ENCODE measurements around the gene CDC73.
"Not testable (repeated sequence)": the region's sequence is repeated elsewhere in the genome, so short reads cannot be mapped to it uniquely, and the experiment has no call there.

CDC73 gene

DNA sequence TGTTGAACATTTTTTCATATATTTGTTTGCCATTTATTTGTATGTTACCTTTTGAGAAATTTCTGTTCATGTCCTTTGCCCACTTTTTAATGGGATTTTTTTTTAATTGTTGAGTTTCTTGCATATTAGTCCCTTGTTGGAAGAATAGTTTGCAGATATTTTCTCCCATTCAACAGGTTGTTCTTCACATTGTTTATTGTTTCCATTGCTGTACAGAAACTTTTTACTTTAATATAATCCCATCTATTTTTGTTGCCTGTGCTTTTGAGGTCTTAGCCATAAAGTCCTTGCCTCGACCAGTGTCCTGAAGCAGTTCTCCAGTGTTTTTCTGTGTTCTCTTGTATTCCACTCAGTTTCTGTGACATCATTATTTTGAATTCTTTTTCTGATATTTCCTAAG, 118.8 kb downstream of the CDC73 start:
- no peak for DNase-seq

DNA sequence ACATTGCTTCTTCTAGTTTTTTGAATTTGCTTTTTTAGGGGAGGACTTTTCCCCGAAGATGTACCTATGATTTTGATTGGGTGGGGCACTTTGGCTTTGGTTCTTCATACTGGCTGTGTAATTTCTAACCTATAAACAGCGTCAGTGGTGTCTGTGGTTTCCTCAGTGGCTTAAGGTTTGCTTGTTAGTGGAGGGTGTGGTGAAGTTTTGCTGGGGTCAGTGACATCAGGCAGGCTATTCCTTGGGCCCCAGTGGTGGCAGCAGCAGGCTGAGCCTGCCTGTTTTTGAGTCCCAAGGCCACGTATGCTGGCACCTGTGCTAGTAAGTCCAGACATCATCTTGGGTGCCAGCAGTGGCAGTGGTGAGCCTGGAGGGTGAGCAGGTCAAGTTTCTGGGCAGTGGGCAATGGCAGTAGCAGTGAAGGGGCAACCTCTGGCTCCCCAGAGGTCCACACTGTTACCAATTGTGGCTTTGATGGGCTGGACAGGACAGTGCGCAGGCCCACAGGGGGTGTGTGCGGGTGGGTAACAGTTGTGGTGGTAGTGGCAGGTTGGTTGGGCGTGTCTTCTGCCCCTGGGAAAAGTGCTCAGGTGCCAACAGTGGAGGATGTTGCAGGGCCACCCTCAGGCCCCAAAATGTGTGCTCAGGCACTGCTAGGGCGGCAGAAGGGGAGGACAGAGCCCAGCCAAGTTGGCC, 119.4 kb downstream of the CDC73 start:
- no peak for DNase-seq

DNA sequence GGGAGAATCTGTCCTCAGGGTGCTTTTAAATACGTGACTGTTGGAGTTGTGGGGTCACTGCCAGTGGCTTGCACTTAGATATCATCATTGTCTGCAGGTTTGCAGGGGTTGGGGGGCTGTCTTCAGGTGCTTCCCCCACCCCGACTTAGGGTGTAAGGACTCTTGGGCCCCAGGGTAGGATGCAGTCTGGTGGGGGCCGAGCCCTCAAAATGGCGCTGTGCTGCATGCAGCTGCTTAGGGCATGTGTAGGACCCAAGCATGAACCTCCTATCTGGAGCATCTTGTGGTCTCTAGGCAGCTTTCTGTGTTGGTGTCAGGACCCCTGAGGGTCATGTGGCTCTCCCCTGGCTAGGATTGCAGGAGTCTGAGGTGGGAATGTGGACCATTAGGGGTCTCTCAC, 120.2 kb downstream of the CDC73 start:
- DNase-seq: no peak

DNA sequence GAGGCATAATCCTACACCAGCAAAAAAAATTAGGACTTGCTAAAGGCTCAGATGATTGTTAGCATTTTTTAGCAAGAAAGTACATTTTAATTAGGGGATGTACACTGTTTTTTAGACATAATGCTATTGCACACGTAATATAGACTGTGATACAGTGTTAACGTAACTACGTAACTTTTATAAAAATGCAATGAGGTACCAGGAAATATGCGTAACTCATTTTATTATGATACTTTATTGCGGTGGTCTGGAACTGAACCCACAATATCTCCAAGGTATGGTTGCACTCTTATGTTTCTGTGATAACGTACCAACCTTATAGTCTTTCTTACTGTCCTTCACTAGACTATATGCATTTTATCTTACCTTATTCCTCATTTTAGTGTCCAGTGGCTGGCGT, 127.4 kb downstream of the CDC73 start:
- DNase-seq: no peak

DNA sequence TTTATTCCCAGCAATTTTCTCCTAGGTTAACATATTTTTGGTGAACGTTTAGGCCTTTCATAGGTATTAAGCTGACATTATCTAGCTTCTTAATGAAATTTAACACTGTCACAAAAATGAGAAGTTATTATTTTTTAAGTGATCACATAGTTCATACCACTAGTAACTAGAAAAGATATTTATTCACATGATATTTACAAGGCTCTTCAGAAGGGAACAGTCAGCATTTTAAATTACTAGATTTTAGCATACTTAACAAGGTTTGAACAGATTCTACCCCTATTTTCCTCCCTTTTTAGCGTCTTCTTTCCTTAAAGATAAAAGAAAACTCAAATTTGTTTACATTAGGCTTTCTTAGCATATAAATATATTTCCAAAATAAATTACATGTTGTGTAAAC, 130.1 kb downstream of the CDC73 start:
- no peak for DNase-seq

DNA sequence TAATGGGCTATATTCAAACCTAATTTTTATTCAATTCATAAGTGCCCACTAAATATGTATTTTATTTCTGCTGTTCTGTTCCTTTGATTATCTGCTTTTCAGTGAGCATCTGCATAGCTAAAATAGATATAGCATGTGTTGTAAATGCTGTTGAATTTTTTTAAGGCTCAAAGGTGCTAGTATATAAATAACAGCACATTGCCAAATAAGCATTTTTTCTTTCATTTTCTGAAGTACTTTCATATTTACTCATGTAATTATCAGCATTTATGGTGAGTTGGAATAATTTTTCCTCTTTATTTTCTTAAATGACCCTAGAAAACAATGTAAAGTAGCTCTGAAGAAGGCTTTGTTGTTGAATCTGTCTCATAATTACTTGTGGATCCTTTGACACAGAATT, 134.2 kb downstream of the CDC73 start:
- DNase-seq: no peak

DNA sequence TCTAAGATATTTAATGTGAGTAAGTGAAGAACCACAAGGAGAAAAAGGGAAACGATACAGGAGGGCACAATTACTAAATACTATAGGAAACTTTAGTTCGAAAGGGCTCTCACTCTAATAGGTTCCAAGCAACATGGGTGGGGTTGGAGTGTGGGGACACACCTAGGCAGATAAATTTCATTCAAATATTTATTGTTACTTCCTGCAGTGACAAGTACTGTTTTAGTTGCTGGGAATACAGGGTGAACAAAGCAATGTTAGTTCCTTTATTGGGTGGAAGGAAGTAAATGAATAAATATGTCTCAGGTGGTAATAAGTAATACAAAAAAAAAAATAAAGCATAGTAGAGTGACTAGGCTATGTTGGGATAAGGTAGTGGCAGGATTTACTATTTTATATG, 137.8 kb downstream of the CDC73 start:
- no peak for DNase-seq

DNA sequence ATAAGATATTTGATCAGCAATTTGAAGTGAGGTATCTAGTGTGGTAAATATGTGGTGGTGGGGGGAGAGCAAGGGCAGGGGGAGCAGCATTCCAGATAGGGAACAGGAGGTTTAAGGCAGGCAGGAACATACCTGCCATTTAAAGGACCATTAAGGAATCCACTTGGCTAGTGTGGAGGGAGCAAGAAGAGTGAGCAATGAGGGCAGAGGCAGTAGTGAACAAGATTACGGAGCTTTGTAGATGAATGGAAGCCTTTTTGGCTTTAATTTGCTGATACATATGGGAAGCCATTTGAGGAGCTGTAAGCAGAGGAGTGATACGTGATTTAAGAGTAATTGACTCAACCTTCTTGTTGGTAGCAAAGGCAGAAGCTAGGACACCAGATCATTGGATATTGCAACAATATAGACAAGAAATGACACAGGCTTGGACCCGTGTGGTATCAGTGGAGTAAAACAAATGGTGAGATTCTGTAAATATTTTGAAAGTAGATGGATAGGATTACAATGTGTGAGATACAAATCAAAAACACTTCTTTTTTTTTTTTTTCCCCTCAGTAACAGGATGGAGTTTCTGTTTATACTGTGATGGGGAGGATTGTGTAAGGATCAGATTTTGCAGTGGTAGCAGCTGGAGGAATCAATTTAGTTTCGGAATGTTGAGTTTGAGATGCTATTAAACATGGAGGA, 138.4 kb downstream of the CDC73 start:
- no peak for DNase-seq

DNA sequence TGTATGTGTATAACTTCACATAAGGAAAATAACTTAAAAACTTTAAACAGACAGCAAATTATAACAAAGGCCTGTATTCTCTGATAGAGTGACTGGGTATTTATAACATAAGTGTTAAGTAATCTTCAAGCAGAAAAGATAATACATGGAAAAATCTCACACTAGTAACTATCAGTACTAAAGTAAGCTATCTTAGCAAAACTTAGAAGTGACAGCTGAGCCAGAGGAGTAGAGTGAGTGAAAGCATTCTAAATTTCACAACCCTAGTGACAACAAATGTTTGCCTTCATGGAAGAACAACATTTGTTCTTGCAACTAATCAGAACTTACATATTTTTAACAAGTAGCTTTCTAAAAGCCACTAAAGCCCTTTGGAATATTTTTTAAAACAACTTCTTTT, 139.1 kb downstream of the CDC73 start:
- no peak for DNase-seq

DNA sequence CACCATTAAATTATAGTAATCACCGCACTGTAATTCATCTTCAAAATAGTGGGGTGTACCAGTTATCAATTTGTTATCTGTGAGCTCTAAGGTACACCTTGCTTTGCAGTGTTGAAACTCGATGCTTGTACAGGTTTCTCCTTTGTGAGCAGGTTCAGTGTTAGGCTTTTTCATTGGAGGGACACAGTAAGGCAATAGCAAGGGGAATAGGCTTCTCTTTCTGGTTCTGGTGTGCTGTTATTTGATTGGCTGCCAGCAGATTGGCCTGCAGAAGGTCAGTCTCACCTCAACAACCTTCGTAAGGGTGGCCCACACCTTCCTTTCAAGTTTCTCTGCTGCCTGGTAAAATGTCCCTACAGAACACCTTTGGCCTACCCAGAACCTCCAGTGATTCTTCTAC, 140.8 kb downstream of the CDC73 start:
- no peak for DNase-seq

DNA sequence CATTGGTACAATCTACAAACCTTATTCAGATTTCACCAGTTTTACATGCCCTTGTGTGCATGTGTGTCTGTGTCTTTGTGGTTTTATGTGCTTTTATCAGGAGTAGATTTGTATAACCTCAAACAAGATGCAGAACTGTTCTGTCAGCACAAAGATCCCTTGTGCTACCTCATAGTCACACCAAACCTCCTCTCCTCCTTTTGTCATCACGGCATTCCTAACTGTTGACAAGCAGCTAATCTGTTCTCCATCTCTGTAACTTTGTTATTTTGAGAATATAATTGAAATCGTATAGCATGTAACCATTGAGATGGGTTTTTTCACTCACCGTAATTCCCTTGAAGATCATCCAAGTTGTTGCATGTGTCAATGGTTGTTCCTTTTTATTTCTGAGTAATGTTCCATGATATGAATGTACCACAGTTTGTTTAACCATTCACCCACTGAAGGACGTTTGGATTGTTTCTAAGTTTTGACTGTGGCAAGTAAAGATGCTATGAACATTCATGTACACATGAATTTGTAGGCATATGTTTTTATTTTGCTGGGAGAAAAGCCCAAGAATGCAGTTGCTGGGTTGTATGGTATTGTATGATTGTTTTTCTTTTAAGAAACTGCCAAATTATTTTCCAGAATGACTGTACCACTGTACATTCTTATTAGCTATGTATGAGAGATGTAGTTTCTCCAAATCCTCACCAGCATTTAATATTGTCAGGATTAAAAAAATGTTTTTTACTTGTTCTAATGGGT, 142.7 kb downstream of the CDC73 start:
- DNase-seq: no peak

DNA sequence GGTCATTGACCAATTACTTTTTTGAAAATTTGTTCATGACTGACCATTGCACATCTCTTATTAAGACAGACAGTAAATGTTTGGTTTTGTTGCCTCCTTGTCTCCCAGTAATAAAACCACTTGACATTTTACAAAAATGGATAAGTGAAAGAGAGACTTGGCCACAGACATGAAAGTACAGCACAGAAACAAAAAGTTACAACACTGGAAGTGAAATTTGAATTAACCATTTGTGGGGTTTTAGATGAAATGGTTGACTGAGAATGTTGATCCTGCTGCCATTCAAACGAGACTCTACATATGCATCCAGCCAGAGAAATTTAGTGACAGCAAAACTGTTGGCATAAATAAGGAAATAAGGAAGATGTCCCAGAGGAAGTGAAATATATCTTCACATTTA, 143.9 kb downstream of the CDC73 start:
- no peak for DNase-seq

DNA sequence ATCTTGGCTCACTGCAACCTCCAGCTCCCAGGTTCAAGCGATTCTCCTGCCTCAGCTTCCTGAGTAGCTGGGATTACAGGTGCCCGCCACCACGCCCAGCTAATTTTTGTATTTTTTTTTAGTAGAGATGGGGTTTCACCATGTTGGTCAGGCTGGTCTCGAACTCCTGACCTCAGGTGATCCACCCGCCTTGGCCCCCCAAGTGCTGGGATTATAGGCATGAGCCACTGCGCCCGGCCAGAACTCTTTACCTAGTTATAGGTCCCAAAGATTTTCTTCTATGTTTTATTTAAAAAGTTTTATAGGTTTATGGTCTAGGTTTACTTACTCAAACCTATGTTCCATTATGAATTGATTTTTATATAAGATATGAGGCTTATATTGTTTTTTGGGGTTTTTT, 145.0 kb downstream of the CDC73 start:
- DNase-seq: not testable (repeated sequence)

DNA sequence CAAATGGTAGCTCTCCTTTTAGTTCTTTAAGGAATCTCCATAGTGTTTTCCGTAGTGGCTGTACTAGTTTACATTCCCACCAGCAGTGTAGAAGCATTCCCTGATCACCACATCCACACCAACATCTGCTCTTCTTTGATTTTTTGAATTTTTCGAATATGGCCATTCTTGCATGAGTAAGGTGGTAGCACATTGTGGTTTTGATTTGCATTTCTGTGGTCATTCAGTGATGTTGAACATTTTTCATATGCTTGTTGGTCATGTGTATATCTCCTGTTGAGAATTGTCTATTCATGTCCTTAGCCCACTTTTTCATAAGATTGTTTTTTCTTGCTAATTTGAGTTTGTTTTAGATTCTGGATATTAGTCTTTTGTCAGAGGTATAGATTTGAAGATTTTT, 149.2 kb downstream of the CDC73 start:
- DNase-seq: no peak

DNA sequence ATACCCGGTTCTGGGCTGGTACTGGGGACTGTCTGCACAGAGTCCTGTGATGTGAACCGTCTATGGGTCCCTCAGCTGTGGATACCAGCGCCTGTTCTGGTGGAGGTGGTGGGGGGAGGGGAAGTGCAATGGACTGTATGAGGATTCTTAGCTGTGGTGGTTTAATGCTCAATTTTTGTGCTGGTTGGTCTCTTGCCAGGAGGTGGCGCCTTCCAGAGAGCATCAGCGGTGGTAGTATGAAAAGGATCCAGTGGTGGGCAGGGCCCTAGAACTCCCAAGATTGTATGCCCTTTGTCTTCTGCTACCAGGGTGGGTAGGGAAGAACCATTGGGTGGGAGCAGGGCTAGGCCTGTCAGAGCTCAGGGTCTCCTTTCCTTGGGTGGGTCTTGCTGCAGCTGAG, 153.9 kb downstream of the CDC73 start:
- no peak for DNase-seq

DNA sequence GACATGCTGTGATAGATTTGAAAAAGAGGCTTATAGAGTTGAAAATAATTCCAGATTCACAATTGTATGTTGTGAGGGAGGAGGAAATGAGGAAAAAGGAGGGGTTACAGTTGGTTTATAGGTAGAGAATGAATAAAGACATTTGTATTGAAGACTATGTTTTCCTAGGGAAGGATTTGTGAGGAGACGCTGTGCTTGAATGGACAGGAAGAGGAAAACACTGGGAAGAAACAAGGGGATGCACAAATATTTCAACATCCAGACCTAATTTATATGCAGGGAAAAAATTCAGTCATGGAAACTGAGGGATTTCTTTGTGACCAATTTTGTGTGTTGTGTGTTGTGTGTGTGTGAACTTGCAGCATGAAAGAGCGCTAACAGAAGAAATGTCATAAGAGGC, 157.1 kb downstream of the CDC73 start:
- no peak for DNase-seq

DNA sequence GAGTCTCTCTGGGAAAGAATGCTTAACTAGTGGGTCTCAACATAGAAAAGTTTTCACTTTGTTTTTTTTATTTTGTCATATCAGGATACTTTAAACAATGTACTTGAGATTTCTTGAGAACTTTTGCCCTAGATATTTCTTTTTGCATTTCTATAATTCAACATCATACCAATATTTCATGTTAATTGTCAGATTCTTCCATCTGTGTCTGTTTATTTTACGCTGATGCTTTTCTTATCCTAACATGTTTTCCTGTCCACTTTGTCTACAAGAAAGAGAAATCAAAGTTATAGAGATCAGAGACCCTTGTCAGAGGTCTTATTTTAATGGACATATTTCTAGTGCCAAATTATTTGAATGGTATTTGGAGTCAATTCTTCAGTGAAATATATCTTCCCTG, 160.1 kb downstream of the CDC73 start:
- no peak for DNase-seq

DNA sequence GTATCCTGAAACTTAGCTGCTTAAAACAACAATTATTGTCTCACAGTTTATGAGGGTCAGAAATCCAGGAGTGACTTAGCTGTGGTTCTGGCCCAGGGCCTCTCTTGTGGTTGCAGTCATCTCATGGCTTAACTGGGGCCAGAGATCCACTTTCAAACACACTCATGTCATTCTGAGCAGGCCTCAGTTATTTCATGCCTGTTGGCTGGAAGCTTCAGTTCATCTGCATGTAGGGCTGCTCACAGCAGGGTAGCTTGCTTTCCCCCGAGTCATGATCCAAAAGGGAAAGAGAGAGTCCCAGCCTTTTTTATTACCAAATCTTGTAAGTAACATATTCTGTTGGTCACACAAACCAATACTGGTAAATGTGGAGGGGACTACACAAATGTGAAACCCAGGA, 161.2 kb downstream of the CDC73 start:
- no peak for DNase-seq

DNA sequence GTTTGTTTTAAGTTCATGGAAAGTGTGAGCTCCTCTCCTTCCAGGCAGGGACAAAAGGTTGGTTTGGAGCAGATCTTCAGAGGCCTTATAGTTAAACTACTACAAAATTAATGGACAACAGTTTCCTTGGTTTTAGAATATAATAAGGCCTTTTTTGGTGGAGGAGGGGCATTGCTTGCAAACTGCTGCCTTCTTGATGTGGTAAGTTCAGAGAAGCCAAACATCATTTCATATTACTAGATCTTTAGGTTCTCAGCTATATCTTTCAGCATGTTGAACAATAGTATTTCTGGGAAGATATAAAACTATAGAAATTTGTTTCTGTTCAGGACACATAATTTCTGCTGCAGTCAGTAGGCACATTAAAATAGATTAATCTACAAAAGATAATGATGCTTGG, 162.4 kb downstream of the CDC73 start:
- DNase-seq: no peak

DNA sequence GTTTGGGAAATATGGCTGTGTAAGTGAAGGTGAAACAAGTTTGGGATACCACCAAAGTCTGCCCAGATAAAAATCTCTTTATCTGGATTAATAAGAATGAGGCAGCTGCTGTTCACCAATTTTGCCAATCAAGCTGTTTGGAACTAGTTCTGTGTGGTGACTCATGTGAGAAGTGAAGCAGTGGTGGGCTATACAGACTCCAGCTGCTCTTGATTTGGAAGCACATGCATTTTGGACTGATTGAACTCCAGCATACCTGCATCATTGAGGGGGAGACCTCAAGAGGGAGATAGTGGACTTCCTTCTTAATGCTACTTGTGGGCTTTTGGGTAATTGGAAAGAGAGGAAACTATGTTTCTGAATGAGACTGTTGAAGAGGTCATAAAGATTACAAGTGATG, 163.8 kb downstream of the CDC73 start:
- no peak for DNase-seq

DNA sequence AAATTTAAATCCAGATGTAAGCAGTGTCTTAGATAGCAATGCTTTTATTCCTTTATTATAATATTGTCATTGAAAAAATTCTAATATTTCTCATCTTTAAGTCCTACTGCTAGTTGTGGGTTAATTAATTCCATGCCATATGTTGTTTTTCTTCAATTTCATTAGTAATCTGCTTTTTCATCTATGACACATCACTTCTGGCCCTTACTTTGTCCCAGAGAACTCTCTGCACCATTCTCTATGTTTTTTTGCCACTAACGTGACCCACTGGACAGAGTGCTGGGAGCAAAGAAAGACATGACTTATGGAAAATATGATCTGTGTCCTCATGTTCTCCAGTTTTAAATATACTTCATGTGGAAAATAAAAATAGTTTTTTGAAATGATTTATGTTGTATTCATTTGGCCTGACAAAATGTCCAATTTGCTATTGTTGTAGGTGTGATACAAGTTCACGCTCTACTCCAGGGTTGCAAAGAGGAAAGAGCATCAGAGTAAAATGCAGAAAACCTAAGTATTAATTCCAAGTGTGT, 166.8 kb downstream of the CDC73 start:
- DNase-seq: not testable (repeated sequence)

DNA sequence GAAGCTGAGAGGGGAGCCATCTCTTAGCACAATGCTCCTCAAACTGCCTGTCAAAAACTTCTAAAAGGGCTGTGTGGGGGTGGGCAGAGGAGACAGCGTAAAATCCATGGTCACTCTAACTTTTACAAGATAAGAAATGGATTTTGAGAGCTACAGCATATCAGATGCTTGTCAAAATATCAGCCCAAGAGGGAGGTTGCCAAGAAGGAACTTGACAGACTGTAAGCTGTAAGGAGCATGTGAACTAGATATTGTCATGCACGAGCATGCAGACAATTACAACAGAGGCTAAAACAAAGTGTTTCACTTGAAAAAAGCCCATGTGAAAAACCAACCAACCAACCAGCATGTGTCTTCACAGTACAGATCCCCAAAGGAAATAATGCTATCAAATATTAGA, 171.9 kb downstream of the CDC73 start:
- no peak for DNase-seq

DNA sequence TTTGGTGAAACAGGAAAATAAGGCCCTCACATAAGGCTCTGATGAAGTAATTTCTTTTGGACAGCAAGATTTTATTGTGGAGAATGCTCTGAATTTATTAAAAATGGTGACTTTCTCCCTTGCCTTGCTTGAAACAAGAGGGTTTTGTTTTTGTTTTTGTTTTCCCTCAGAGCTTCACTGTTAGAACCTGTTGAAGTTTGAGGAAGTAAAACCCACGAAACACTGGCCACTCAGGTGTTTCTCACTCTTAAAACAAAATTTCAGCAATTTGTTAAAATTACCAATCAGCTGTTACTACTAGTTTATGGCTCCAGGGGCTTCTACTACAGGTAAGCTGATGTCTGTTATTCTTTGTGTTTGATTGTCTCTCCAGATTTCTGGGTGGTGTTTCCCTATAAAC, 177.2 kb downstream of the CDC73 start:
- no peak for DNase-seq

DNA sequence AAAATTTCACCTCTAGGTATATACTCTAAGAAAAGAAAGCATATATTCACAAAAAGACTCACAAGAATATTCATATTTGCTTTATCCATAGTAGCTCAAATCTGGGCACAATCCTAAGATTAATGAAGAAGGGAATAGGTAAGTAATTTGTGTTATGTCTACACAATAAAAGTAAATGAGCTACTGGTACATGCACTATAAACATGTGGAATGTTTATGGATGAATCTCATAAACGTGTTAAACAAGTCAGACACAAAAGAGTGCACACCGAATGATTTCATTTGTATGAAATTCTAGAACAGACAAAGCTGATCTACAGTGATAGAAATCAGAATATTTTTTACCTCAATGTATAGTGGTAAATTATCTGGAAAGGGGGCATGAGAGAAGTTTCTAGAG, 179.9 kb downstream of the CDC73 start:
- no peak for DNase-seq
